Measurements from ENCODE around the gene BMP6. TPM values are rescaled to one million over a fixed set of nuclear protein-coding genes. Genes with fewer than 3 reads are reported as not detected.

BMP6 gene
- total and polyA plus RNA-seq, 10 of the 15 experiments (the other 5 are each of a cell fraction or from before 2014, with no cell fraction given): 0.02 to 0.15 (median 0.05) TPM; not detected in 5

DNA sequence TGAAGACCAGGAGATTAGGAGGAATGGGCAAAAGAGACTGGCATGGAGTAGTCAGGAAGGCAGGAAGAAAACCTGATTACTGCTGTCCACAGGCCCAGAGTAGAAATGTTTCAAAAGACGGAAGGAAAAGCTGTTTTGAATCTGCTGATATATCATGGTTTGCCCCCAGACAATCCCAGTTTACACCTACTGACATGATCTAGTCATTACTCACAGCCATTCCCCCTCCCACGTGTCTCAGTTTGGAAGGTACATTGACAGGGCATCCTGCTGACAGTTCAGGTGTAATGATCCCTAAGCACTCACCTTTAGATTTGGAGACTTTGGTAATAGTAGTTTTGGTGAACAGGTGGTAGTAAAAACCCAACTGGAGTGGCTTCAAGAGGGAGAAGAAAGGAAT is 194.5 kb downstream of the BMP6 start (continued):
- TF ChIP-seq, protein P1, sequence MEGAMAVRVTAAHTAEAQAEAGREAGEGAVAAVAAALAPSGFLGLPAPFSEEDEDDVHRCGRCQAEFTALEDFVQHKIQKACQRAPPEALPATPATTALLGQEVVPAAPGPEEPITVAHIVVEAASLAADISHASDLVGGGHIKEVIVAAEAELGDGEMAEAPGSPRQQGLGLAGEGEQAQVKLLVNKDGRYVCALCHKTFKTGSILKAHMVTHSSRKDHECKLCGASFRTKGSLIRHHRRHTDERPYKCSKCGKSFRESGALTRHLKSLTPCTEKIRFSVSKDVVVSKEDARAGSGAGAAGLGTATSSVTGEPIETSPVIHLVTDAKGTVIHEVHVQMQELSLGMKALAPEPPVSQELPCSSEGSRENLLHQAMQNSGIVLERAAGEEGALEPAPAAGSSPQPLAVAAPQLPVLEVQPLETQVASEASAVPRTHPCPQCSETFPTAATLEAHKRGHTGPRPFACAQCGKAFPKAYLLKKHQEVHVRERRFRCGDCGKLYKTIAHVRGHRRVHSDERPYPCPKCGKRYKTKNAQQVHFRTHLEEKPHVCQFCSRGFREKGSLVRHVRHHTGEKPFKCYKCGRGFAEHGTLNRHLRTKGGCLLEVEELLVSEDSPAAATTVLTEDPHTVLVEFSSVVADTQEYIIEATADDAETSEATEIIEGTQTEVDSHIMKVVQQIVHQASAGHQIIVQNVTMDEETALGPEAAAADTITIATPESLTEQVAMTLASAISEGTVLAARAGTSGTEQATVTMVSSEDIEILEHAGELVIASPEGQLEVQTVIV (IDR thresholded peaks at IDR 0.05; ENCODE audit: borderline replicate concordance, partially characterized antibody): no peak
- no peak for TF ChIP-seq EED (IDR thresholded peaks at IDR 0.05; ENCODE audit: low read depth)
- no peak for TF ChIP-seq KLF5 (IDR thresholded peaks at IDR 0.05; ENCODE audit: partially characterized antibody)
- no peak for TF ChIP-seq SUPT20H (IDR thresholded peaks at IDR 0.05; ENCODE audit: borderline replicate concordance, control insufficient read depth, low read depth, low read length)

DNA sequence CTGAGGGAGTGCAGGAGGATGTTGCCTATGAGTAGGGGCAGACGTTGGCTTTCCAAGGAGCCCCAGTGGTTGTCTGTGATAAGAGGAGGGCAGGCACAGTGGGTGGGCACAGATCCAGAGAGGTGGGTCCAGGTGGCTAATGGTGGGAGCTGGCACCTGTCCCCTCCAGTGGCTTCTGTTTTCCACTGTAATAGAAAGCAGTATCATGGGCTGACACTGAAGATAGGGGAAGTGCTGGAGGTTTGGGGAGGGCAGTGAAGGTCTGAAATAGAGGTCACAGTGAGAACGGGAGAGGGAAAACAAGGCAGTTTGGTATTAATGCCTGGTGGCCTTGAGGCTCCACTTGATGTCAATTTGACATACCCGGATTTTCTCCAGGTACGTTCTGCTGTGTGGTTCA is 195.1 kb downstream of the BMP6 start:
- SMC1A ChIA-PET (ENCODE audit: uncharacterized antibody, unreplicated experiment): no interaction called here
- H3K4me3 ChIP-seq: no peak overlapping the region
- POLR2A ChIA-PET: no interaction called here
- intact Hi-C loops (cut with micrococcal nuclease; ENCODE audit: unreplicated experiment): no loop called here
- FAIRE-seq (no peak), DNase-seq (ENCODE audit: low read depth, low spot score) (no peak), ATAC-seq (no peak)
- H3K27me3 ChIP-seq (replicated peaks in 1 of 2; ENCODE audit: control insufficient read depth in 2 of 2, insufficient read depth in 2 of 2, low read length in 1 of 2): no peaks in the 10 kb centered on the region; a peak in 2 of 4 replicates
- H3K4me1 ChIP-seq (ENCODE audit: control insufficient read depth, insufficient read depth, low read length): peaks cover 27% of the 10 kb centered on the region
- no peak overlapping the region for H3K4me2 ChIP-seq (ENCODE audit: control insufficient read depth, insufficient read depth)
- H3K27ac ChIP-seq (ENCODE audit: control insufficient read depth, insufficient read depth): no peak overlapping the region
- no peaks in the 10 kb centered on the region for H3K79me2 ChIP-seq (ENCODE audit: control insufficient read depth, insufficient read depth, low read length)
- H2AFZ ChIP-seq (ENCODE audit: control insufficient read depth, low read depth, low read length): no peak overlapping the region
- WGBS (ENCODE audit: insufficient coverage, insufficient replicate concordance, low lambda C conversion rate, missing lambda C conversion rate): 95% methylated on average over 4 of the region's 4 CpGs
- H3K9me3 ChIP-seq (replicated peaks; ENCODE audit: control insufficient read depth, insufficient read depth, low read length): peaks cover 5% of the 10 kb centered on the region; the same call in 2 of the 3 replicates
- CTCF ChIA-PET: no interaction called here
- H4K20me1 ChIP-seq (ENCODE audit: control insufficient read depth, insufficient read depth): no peaks in the 10 kb centered on the region
- no TSS peak for BruUV-seq (replicated peaks)
- H3K36me3 ChIP-seq (ENCODE audit: control insufficient read depth in 2 of 2, insufficient read depth in 2 of 2, low read length in 1 of 2): no peaks in the 10 kb centered on the region
- in situ Hi-C loops (cut with MboI): no loop called here
- RAD21 ChIA-PET (ENCODE audit: unreplicated experiment): no interaction called here
- no peak overlapping the region for H3K9ac ChIP-seq (ENCODE audit: control insufficient read depth, insufficient read depth, low read length)
- TF ChIP-seq STAT1 (conservative IDR thresholded peaks at IDR 0.05) (no peak), CREB1 (IDR thresholded peaks at IDR 0.05; ENCODE audit: low read depth) (no peak), SMARCA5 (IDR thresholded peaks at IDR 0.05) (no peak)
- TF ChIP-seq, protein P2, sequence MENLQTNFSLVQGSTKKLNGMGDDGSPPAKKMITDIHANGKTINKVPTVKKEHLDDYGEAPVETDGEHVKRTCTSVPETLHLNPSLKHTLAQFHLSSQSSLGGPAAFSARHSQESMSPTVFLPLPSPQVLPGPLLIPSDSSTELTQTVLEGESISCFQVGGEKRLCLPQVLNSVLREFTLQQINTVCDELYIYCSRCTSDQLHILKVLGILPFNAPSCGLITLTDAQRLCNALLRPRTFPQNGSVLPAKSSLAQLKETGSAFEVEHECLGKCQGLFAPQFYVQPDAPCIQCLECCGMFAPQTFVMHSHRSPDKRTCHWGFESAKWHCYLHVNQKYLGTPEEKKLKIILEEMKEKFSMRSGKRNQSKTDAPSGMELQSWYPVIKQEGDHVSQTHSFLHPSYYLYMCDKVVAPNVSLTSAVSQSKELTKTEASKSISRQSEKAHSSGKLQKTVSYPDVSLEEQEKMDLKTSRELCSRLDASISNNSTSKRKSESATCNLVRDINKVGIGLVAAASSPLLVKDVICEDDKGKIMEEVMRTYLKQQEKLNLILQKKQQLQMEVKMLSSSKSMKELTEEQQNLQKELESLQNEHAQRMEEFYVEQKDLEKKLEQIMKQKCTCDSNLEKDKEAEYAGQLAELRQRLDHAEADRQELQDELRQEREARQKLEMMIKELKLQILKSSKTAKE (IDR thresholded peaks at IDR 0.05; ENCODE audit: low read depth, poor library complexity, severe bottlenecking): no peak
- TF ChIP-seq, protein P3, sequence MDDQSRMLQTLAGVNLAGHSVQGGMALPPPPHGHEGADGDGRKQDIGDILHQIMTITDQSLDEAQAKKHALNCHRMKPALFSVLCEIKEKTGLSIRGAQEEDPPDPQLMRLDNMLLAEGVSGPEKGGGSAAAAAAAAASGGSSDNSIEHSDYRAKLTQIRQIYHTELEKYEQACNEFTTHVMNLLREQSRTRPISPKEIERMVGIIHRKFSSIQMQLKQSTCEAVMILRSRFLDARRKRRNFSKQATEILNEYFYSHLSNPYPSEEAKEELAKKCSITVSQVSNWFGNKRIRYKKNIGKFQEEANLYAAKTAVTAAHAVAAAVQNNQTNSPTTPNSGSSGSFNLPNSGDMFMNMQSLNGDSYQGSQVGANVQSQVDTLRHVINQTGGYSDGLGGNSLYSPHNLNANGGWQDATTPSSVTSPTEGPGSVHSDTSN (IDR thresholded peaks at IDR 0.05; ENCODE audit: insufficient replicate concordance, low read depth, low read length): no peak
- TF ChIP-seq, protein P4, sequence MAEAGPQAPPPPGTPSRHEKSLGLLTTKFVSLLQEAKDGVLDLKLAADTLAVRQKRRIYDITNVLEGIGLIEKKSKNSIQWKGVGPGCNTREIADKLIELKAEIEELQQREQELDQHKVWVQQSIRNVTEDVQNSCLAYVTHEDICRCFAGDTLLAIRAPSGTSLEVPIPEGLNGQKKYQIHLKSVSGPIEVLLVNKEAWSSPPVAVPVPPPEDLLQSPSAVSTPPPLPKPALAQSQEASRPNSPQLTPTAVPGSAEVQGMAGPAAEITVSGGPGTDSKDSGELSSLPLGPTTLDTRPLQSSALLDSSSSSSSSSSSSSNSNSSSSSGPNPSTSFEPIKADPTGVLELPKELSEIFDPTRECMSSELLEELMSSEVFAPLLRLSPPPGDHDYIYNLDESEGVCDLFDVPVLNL (IDR thresholded peaks at IDR 0.05; ENCODE audit: low read depth, low read length): no peak
- TF ChIP-seq, protein P5, sequence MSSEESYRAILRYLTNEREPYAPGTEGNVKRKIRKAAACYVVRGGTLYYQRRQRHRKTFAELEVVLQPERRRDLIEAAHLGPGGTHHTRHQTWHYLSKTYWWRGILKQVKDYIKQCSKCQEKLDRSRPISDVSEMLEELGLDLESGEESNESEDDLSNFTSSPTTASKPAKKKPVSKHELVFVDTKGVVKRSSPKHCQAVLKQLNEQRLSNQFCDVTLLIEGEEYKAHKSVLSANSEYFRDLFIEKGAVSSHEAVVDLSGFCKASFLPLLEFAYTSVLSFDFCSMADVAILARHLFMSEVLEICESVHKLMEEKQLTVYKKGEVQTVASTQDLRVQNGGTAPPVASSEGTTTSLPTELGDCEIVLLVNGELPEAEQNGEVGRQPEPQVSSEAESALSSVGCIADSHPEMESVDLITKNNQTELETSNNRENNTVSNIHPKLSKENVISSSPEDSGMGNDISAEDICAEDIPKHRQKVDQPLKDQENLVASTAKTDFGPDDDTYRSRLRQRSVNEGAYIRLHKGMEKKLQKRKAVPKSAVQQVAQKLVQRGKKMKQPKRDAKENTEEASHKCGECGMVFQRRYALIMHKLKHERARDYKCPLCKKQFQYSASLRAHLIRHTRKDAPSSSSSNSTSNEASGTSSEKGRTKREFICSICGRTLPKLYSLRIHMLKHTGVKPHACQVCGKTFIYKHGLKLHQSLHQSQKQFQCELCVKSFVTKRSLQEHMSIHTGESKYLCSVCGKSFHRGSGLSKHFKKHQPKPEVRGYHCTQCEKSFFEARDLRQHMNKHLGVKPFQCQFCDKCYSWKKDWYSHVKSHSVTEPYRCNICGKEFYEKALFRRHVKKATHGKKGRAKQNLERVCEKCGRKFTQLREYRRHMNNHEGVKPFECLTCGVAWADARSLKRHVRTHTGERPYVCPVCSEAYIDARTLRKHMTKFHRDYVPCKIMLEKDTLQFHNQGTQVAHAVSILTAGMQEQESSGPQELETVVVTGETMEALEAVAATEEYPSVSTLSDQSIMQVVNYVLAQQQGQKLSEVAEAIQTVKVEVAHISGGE (CRISPR knock-in tag; IDR thresholded peaks at IDR 0.05): no peak
